OCI-LY7 (cell line): ENCODE results near the gene MRRF. TPM values are rescaled to one million over a fixed set of nuclear protein-coding genes. Genes with fewer than 3 reads are reported as not detected.

Experiments used
- BruUV-seq: library from RNA; stranded (reverse); fragments of 400-500 nt; replicated peaks from 2 replicates; lab custom pipeline; 2021; lab: Mats Ljungman, UMichigan
- CTCF ChIA-PET: fragments of 300-600 bp; sonication (Branson Sonifier 250); formaldehyde crosslinking; loops from one replicate; lab custom pipeline; 2022; ENCODE audit warnings: antibody characterized with exemption; ENCODE audit not compliant: unreplicated experiment; lab: Charles Lee
- POLR2A ChIA-PET: fragments of 300-600 bp; sonication (Branson Sonifier 250); formaldehyde crosslinking; loops from one replicate; lab custom pipeline; 2022; ENCODE audit warnings: antibody characterized with exemption; lab: Charles Lee
- DNase-seq: peaks from one replicate; pipeline ENCODE4 v3.0.0-alpha.2; 2015; ENCODE audit warnings: low spot score
- H2AFZ ChIP-seq: fragments of 200-600 bp; sonication (generic), shearing (Covaris generic); 2 replicates; pipeline ENCODE4 v1.6.1; 2014; ENCODE audit warnings: mild to moderate bottlenecking, antibody characterized with exemption, low read length, moderate library complexity
- H3K27ac ChIP-seq: fragments of 200-600 bp; sonication (generic); 2 replicates; pipeline ENCODE4 v1.5.1; 2014; ENCODE audit warnings: mixed run types, low read depth, mild to moderate bottlenecking, moderate library complexity, low read length, inconsistent platforms; ENCODE audit not compliant: poor library complexity, severe bottlenecking
- H3K36me3 ChIP-seq: fragments of 200-600 bp; sonication (generic); 2 replicates; pipeline ENCODE4 v1.6.1; 2014; ENCODE audit warnings: mild to moderate bottlenecking, antibody characterized with exemption, low read length, moderate library complexity, mixed read lengths; ENCODE audit not compliant: insufficient read depth
- H3K4me1 ChIP-seq: fragments of 200-600 bp; sonication (generic); 2 replicates; pipeline ENCODE4 v1.5.1; 2014; ENCODE audit warnings: mild to moderate bottlenecking, low read length; ENCODE audit not compliant: insufficient read depth, poor library complexity, severe bottlenecking
- H3K4me2 ChIP-seq: fragments of 200-600 bp; sonication (generic); 2 replicates; pipeline ENCODE4 v1.6.1; 2014; ENCODE audit warnings: mild to moderate bottlenecking, low read length
- H3K4me3 ChIP-seq: fragments of 200-600 bp; sonication (generic); 2 replicates; pipeline ENCODE4 v1.5.1; 2014; ENCODE audit warnings: mild to moderate bottlenecking, low read depth, low read length; ENCODE audit not compliant: poor library complexity, severe bottlenecking
- H3K79me2 ChIP-seq: fragments of 200-600 bp; sonication (generic); 2 replicates; pipeline ENCODE4 v1.6.1; 2016; ENCODE audit warnings: low read depth, mild to moderate bottlenecking, low read length, moderate library complexity, mixed read lengths; ENCODE audit not compliant: insufficient read depth
- H3K9me2 ChIP-seq: fragments of 200-600 bp; sonication (generic); 2 replicates; pipeline ENCODE4 v1.6.1; 2016; ENCODE audit warnings: mild to moderate bottlenecking, low read length, mixed read lengths; ENCODE audit not compliant: insufficient read depth
- H3K9me3 ChIP-seq: fragments of 200-600 bp; sonication (generic); 2 replicates; pipeline ENCODE4 v1.6.1; 2014; ENCODE audit warnings: mild to moderate bottlenecking, mixed run types, low read length, mixed read lengths
- H4K20me1 ChIP-seq: fragments of 200-600 bp; sonication (generic); 2 replicates; pipeline ENCODE4 v1.6.1; 2014; ENCODE audit warnings: mild to moderate bottlenecking, antibody characterized with exemption, low read length, moderate library complexity, mixed read lengths; ENCODE audit not compliant: insufficient read depth
- CTCF ChIP-seq: fragments of 200-600 bp; sonication (generic); conservative IDR thresholded peaks from 2 replicates; pipeline ENCODE4 v1.5.1; 2014; ENCODE audit warnings: mild to moderate bottlenecking, antibody characterized with exemption, low read length, moderate library complexity, mixed read lengths
- EZH2phosphoT487 ChIP-seq: fragments of 200-600 bp; sonication (generic); IDR thresholded peaks from 2 replicates; pipeline ENCODE4 v1.6.1; 2018; ENCODE audit warnings: low read depth, borderline replicate concordance, mild to moderate bottlenecking, mixed run types, antibody characterized with exemption, low read length, moderate library complexity, mixed read lengths
- intact Hi-C: fragments of 100-400 bp; cut with micrococcal nuclease; formaldehyde crosslinking; loops from one replicate; pipeline ENCODE4 v1.10.0; 2022; ENCODE audit not compliant: unreplicated experiment
- total RNA-seq, 2 experiments: library from RNA; depleted of rRNA in 1 of 2; stranded (reverse); fragments of >200 nt in 1 of 2; shearing (Covaris generic) in 1 of 2; gene quantifications; 2 replicates each; pipeline ENCODE4 v1.2.3, GENCODE V29; 2014 to 2022

The MRRF gene
- total RNA-seq, 2 experiments from 2014 or later: 46.1 to 53.2 TPM

- Histone ChIP-seq H2AFZ (no peak overlapping the region; the same call in 1 of the 2 replicates), H4K20me1 (no peaks in the 10 kb centered on the region), H3K4me3 (no peak overlapping the region), H3K4me2 (peak overlapping the region; percentile 31), H3K36me3 (no peaks in the 10 kb centered on the region), H3K9me2 (no peaks in the 10 kb centered on the region), H3K27ac (no peak overlapping the region), H3K79me2 (no peaks in the 10 kb centered on the region), H3K9me3 (no peaks in the 10 kb centered on the region), H3K4me1 (peaks cover 10% of the 10 kb centered on the region)
- DNase-seq: peak; percentile 16
- intact Hi-C loops: no loop called here
- TF ChIP-seq CTCF (no peak), EZH2phosphoT487 (no peak)
- no TSS peak for BruUV-seq
- POLR2A ChIA-PET: interaction anchor here (0.6 kb wide), 1 partner anchor 263 kb away, joined by 3 read pairs; no protein-coding TSS in a partner anchor
- CTCF ChIA-PET: no interaction called here
Observed at GRCh38 chr9:122336866-122337555, 72.3 kb downstream of the MRRF start.

- no peak for DNase-seq
- intact Hi-C loops: no loop called here
- H3K27ac ChIP-seq: no peak overlapping the region
- no peaks in the 10 kb centered on the region for H3K36me3 ChIP-seq
- no TSS peak for BruUV-seq
- CTCF ChIA-PET: no interaction called here
- H3K79me2 ChIP-seq: no peaks in the 10 kb centered on the region
- H3K9me3 ChIP-seq: no peaks in the 10 kb centered on the region
- no peaks in the 10 kb centered on the region for H4K20me1 ChIP-seq
- no peak overlapping the region for H2AFZ ChIP-seq
- POLR2A ChIA-PET: no interaction called here
- peaks cover 10% of the 10 kb centered on the region for H3K4me1 ChIP-seq
- H3K9me2 ChIP-seq: no peaks in the 10 kb centered on the region
- no peak for TF ChIP-seq CTCF
- no peak for TF ChIP-seq EZH2phosphoT487
- H3K4me3 ChIP-seq: no peak overlapping the region
- H3K4me2 ChIP-seq: peak overlapping the region; percentile 31
Observed at GRCh38 chr9:122337556-122337929, 72.9 kb downstream of the MRRF start.

GRCh38 chr9:122338536-122338935, 73.9 kb downstream of the MRRF start:
- TF ChIP-seq CTCF (no peak), EZH2phosphoT487 (no peak)
- H3K9me2 ChIP-seq: no peaks in the 10 kb centered on the region
- peaks cover 10% of the 10 kb centered on the region for H3K4me1 ChIP-seq
- no peak overlapping the region for H3K27ac ChIP-seq
- no TSS peak for BruUV-seq
- DNase-seq: no peak
- no peaks in the 10 kb centered on the region for H3K36me3 ChIP-seq
- no peak overlapping the region for H3K4me2 ChIP-seq
- H2AFZ ChIP-seq: no peak overlapping the region
- no peaks in the 10 kb centered on the region for H4K20me1 ChIP-seq
- H3K79me2 ChIP-seq: no peaks in the 10 kb centered on the region
- no peaks in the 10 kb centered on the region for H3K9me3 ChIP-seq
- no peak overlapping the region for H3K4me3 ChIP-seq
- ChIA-PET POLR2A (interaction anchor here (0.7 kb wide), 1 partner anchor 334 kb away, joined by 3 read pairs; no protein-coding TSS in a partner anchor), CTCF (no interaction called here)
- intact Hi-C loops: no loop called here
